Measurements from ENCODE around the gene RPL10A.
"Not testable (repeated sequence)": the region's sequence is repeated elsewhere in the genome, so short reads cannot be mapped to it uniquely, and the experiment has no call there.

RPL10A gene

DNA sequence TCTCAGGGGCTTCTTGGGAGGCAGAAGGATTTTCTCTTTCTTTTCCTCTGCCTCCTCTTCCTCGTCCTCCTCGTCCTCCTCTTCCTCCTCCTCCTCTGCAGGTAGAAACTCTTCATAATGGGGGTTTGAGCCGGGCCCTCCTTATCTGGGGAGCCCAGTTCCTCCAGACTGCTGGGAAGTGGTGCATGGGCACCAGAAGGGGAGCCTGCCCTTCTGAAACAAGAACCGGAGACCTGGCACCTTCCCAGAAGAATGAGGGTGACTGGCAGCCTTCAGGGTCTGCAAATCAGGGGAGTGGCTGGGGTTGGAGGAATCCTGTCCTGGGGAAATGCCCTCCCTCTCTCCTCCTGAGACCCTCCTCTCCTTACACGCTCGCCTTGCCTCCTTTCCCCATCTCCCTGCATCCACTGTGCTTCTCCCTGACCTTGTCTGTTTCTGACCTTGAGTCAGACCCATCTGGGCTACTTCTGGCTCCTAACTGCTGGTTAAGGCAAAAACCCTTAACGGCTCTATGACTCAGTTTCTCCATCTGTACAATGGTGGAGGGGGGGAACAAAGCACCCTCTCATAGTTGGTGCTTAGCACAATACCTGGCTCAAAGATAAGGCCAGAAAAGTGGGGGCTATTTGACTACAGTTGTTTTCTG, 42.8 kb downstream of the RPL10A start:
- DNase-seq (ENCODE audit: low read depth in 2 of 2, low spot score in 1 of 2), result no peak

DNA sequence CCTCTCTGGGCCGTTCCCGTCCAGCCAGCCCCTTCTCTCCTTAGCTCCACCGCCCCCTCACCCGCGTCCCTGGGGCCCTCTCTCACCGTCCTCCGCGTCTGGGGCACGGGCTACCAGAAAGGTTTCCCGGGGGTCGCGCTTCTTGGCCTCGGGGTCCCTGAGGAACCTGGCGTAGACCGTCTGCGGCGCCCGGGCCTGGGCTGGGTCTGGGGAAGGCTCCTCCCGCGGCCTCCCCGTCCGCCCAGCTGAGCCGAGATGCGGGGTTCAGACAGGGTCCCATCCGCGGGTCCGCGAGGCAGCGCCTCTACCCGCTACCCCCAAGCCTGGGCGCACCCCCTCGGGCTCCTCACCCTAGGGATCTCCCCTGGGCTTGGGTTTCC, 43.4 kb downstream of the RPL10A start:
- no peak for DNase-seq (ENCODE audit: low read depth in 2 of 2, low spot score in 1 of 2)

DNA sequence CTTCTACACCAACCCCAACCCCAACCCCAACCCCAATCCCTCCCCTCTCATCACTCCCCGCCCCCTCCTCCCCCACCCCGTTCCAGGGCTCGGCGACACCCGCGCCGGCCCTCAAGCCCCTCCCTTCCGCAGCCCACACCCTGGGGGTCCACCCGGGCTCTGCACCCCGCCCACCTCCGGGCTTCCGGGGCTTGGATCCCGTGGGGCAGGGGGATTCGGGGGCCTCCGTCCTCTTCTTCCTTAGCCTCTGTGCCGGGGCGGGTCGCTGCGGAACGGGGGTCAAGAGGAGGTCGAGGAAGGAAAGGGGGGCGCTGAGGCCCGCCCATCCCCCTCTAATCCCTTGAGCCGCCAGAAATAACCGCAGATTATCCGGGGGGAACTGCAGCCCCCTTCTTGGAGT, 43.8 kb downstream of the RPL10A start:
- no peak for DNase-seq (ENCODE audit: low read depth in 2 of 2, low spot score in 1 of 2)

DNA sequence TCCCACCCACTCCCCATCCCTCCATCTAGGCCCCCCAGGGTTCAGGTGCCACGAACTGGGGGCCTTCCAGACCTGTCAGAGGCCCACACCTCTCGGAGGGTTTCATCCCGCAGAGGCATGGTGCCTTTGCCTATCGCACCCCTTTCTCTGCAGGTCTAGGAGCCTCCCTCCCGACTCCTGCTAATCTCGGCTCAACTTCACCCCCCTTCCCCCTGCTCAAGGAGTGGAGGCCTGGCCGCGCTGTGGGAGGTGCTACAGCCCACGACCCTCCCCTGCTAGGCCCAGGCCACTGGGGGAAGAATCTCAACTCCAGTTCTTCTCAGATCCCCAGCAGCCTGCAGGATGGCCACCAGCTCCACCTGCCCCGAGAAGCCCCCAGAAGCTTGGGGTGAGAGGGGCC, 44.5 kb downstream of the RPL10A start, which contains the start of gene TULP1:
TULP1 (minus strand) TSS at position 157 of the 400 bp plus-strand sequence; CDS start at position 119, 38 bp downstream.
- no peak for DNase-seq (ENCODE audit: low read depth in 2 of 2, low spot score in 1 of 2)

DNA sequence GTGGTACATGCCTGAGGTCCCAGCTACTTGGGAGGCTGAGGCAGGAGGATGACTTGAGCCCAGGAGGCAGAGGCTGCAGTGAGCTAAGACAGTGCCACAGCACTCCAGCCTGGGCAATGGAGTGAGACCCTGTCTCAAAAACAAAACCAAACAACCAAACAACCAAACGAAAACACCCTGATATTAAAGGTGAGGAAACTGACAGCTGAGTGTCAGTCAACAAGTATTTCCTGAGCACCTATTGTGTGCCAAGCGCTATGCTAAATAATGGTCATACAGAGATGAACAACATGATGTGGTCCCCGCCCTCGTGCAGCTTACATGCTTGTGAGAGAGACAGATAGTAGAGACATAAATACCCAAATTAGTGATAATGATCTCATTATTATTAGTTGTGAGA, 46.4 kb downstream of the RPL10A start:
- no peak for DNase-seq (ENCODE audit: low read depth in 2 of 2, low spot score in 1 of 2)

DNA sequence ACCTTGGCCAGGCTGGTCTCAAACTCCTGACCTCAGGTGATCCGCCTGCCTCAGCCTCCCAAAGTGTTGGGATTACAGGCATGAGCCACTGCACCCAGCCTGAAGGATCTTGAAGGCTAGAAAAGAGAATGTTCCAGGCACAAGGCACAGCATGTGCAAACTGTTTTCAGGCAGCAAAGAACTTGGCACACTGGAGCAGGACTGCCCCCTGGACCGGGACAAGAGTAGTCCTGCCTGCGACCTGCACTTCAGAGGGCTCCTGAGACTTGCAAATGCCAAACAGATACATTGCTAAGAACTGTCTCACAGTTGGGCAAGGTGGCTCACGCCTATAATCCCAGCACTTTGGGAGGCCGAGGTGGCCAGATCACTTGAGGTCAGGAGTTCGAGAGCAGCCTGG, 47.7 kb downstream of the RPL10A start:
- not testable (repeated sequence) for DNase-seq (ENCODE audit: low read depth in 2 of 2, low spot score in 1 of 2)

DNA sequence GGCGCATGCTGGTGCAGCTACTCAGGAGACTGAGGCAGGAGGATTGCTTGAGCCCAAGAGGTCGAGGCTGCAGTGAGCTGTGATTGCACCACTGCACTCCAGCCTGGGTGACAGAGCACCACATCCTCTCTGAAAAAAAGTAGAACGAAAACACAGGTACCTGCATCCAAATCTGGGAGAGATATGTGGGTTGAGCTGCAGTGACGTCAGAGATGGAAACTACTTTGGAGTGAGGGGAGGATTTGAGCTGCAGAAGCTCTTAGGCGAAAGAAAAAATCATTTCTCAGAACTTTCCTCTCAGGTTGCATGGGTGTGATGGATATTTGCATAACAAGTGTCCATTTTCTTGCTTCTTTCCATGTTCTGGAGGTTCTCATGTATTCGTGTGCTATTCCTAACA, 48.5 kb downstream of the RPL10A start:
- DNase-seq (ENCODE audit: low read depth in 2 of 2, low spot score in 1 of 2), result no peak

DNA sequence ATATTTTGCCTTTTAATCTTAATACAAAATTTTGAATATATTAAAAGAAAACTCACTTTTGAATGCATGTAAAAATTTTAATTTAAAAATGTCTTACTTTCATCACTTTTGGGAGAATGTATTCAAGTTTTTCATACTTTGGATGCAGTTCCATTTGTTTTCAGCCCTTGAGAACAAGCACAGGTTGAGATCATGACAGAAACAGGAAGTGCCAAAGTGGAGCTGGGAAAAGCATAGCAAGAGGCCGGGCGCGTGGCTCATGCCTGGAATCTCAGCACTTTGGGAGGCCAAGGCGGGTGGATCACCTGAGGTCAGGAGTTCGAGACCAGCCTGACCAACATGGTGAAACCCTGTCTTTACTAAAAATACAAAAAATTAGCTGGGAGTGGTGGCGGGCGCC, 49.8 kb downstream of the RPL10A start:
- not testable (repeated sequence) for DNase-seq (ENCODE audit: low read depth in 2 of 2, low spot score in 1 of 2)

DNA sequence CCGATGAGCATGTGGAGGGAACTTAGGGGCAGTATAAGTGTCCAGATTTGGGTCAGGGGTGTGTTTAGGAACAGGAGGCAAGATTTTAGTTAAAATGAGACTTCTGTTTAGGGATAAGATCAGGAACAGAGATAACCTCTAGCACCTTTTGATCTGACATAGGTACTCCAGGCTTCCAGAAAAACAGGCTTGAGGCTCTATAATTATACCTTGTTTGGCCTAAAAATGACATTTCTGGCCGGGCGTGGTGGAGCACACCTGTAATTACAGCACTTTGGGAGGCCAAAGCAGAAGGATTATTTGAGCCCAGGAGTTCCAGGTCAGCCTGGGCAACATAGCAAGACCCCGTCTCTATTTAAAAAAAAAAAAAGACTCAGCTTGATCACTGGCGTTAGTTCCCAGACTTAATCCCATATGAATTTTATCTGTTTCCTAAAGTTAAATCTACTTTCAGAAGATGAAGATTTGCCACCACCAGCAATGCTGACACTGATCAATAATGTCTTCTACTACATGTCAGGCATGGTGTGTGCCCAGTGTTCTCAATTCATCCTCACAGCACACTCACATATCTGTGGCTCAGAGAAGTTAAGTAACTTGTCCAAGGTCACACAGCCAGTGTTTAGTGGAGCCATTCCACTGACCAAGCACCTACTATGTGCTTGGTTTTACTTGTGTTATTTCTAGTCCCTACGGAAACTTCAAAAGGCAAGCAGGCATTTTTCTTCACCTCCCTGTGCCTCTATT, 50.5 kb downstream of the RPL10A start:
- no peak for DNase-seq (ENCODE audit: low read depth in 2 of 2, low spot score in 1 of 2)

DNA sequence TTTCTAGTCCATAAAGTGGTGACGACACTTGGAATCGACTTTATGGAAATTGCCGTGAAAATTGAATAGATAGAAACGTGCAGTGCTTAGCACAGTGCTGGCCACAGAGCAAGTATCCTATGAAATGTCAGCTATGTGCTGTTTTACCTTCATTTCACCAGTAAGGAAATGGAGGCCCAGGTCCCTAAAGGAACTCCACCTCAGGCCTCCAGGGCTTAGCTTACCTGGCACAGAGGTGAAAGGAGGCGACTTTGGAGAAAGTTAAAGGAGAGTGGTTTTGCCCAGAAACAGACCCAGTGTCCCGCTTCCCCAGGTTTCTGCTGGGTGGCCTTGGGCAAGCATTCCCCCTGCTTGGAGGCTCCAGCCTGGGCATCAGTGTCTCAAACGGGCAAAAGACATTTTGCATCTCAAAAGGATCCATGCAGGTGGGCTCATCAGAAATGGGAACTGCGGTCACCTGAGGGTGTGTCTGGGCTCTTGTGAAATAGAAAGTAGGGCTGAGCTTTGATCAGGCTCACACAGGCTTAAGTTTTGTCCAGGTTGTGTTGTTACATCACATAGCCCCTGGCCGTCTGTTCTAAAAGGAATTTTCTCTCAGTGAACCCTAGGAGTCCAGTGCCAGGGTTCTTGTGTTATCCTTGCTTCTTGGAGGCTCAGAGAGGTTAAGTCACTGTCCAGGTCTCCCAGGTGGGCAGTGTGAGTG, 51.3 kb downstream of the RPL10A start:
- DNase-seq (ENCODE audit: low read depth in 2 of 2, low spot score in 1 of 2), result no peak

Data from stimulated activated CD8-positive, alpha-beta memory T cell treated with anti-CD3 and anti-CD28 coated beads, Interleukin-4, amount 100 ng/mL, for 4 hours (primary cell).